H1 (cell line): ENCODE data around the gene ASS1. TPM values are rescaled to one million over a fixed set of nuclear protein-coding genes. Genes with fewer than 3 reads are reported as not detected.
A peak's percentile ranks its signal among the peaks of the same experiment; 100 is the strongest.

ENCODE experiments used
- CTCF ChIA-PET: fragments of 300-600 bp; sonication (Branson Sonifier 250); formaldehyde crosslinking; loops from one replicate; lab custom pipeline; 2021; ENCODE audit not compliant: partially characterized antibody; lab: Charles Lee
- POLR2A ChIA-PET: fragments of 300-600 bp; sonication (Branson Sonifier 250); formaldehyde crosslinking; loops from one replicate; lab custom pipeline; 2021; ENCODE audit warnings: inconsistent platforms; ENCODE audit not compliant: partially characterized antibody; lab: Charles Lee
- DNase-seq, 2 experiments: peaks; one replicate each; pipeline versions ENCODE4 v3.0.0 to v3.0.0-alpha.2; 2010 to 2022; ENCODE audit warnings: low spot score in 2 of 2, low read depth in 1 of 2, mixed read lengths in 1 of 2
- FAIRE-seq: peaks from 2 replicates; lab custom pipeline; 2011; peaks lifted over from hg19 to GRCh38; lab: Jason Lieb, UNC
- H2AFZ ChIP-seq: 2 replicates; pipeline ENCODE4 v1.8.1; 2012; ENCODE audit warnings: low read length, inconsistent platforms
- H2AK5ac ChIP-seq: 2 replicates; pipeline ENCODE4 v1.6.1; 2013; ENCODE audit warnings: low read depth, low read length
- H2BK120ac ChIP-seq: replicated peaks from 2 replicates; pipeline ENCODE3; 2013; ENCODE audit warnings: low read depth, low read length, inconsistent platforms
- H2BK12ac ChIP-seq: 2 replicates; pipeline ENCODE4 v1.6.1; 2013; ENCODE audit warnings: low read depth, low read length
- H2BK15ac ChIP-seq: 2 replicates; pipeline ENCODE4 v1.6.1; 2013; ENCODE audit warnings: low read length
- H2BK20ac ChIP-seq: 2 replicates; pipeline ENCODE4 v1.6.1; 2013; ENCODE audit warnings: low read length
- H2BK5ac ChIP-seq: 2 replicates; pipeline ENCODE4 v1.6.1; 2013; ENCODE audit warnings: low read depth, low read length
- H3K14ac ChIP-seq: 2 replicates; pipeline ENCODE4 v1.6.1; 2013; ENCODE audit warnings: inconsistent platforms; ENCODE audit not compliant: insufficient read length
- H3K18ac ChIP-seq: 2 replicates; pipeline ENCODE4 v1.6.1; 2013; ENCODE audit warnings: low read length; ENCODE audit errors: extremely low read depth
- H3K23ac ChIP-seq: 2 replicates; pipeline ENCODE4 v1.6.1; 2013; ENCODE audit warnings: inconsistent platforms; ENCODE audit not compliant: insufficient read length
- H3K23me2 ChIP-seq: 2 replicates; pipeline ENCODE4 v1.6.1; 2013; ENCODE audit warnings: low read depth, low read length
- H3K27ac ChIP-seq: 2 replicates; pipeline ENCODE4 v1.6.1; 2011; ENCODE audit warnings: low read depth, low read length, inconsistent platforms
- H3K27me3 ChIP-seq, 4 experiments: replicated peaks in 1 of 4; 1 replicate in 1 of 4; 2 replicates in 3 of 4; pipeline versions ENCODE4 v1.6.1 to v1.8.1; 2011 to 2013; ENCODE audit warnings: low read length in 3 of 4, mild to moderate bottlenecking in 3 of 4, inconsistent platforms in 2 of 4, mixed read lengths in 2 of 4, moderate library complexity in 1 of 4; ENCODE audit not compliant: control insufficient read depth in 3 of 4, insufficient read depth in 3 of 4; ENCODE audit errors: extremely low read depth in 1 of 4
- H3K36me3 ChIP-seq, 4 experiments: 2 replicates each; pipeline versions ENCODE4 v1.6.1 to v1.8.1; 2011 to 2013; ENCODE audit warnings: mild to moderate bottlenecking in 4 of 4, low read length in 3 of 4, moderate library complexity in 2 of 4, control low read depth in 1 of 4, inconsistent platforms in 1 of 4; ENCODE audit not compliant: insufficient read depth in 4 of 4, control insufficient read depth in 2 of 4
- H3K4ac ChIP-seq: replicated peaks from 2 replicates; pipeline ENCODE3; 2013; ENCODE audit warnings: low read length, low read depth, mixed read lengths, inconsistent platforms; ENCODE audit not compliant: insufficient read length
- H3K4me1 ChIP-seq, 4 experiments: replicated peaks in 1 of 4; 1 replicate in 1 of 4; 2 replicates in 3 of 4; pipeline versions ENCODE4 v1.6.1 to v1.8.1; 2011 to 2013; ENCODE audit warnings: low read length in 3 of 4, inconsistent platforms in 2 of 4, mixed read lengths in 1 of 4; ENCODE audit not compliant: insufficient read depth in 4 of 4, control insufficient read depth in 3 of 4
- H3K4me2 ChIP-seq, 2 experiments: 2 replicates each; pipeline versions ENCODE4 v1.6.1 to v1.8.1; 2011 to 2013; ENCODE audit warnings: low read depth in 2 of 2, low read length in 2 of 2, control low read depth in 1 of 2, inconsistent platforms in 1 of 2, mild to moderate bottlenecking in 1 of 2; ENCODE audit not compliant: insufficient read depth in 1 of 2
- H3K4me3 ChIP-seq, 4 experiments: fragments of 200-600, 300-600 bp in 1 of 4; sonication (generic), shearing (Covaris generic), sonication (Bioruptor Twin) in 1 of 4; 2 replicates each; pipeline versions ENCODE4 v1.5.1 to v1.8.1; 2011 to 2016; ENCODE audit warnings: low read length in 4 of 4, low read depth in 3 of 4, control low read depth in 2 of 4, inconsistent platforms in 2 of 4, mild to moderate bottlenecking in 2 of 4, mixed read lengths in 1 of 4, moderate library complexity in 1 of 4; ENCODE audit not compliant: insufficient read depth in 2 of 4; ENCODE audit errors: extremely low read depth in 1 of 4
- H3K56ac ChIP-seq: replicated peaks from 2 replicates; pipeline ENCODE3; 2013; ENCODE audit warnings: low read depth, mild to moderate bottlenecking, mixed read lengths, low read length, inconsistent platforms; ENCODE audit not compliant: insufficient read length
- H3K79me1 ChIP-seq: 2 replicates; pipeline ENCODE4 v1.6.1; 2013; ENCODE audit warnings: low read depth, low read length, control low read depth
- H3K79me2 ChIP-seq, 2 experiments: 2 replicates each; pipeline versions ENCODE4 v1.6.1 to v1.8.1; 2012 to 2013; ENCODE audit warnings: low read length in 2 of 2, mild to moderate bottlenecking in 2 of 2, inconsistent platforms in 1 of 2; ENCODE audit not compliant: insufficient read depth in 2 of 2, control insufficient read depth in 1 of 2
- H3K9ac ChIP-seq, 4 experiments: replicated peaks in 1 of 4; 1 replicate in 1 of 4; 2 replicates in 3 of 4; pipeline versions ENCODE4 v1.6.1 to v1.8.1; 2011 to 2013; ENCODE audit warnings: low read depth in 3 of 4, low read length in 3 of 4, control low read depth in 2 of 4, mild to moderate bottlenecking in 2 of 4, moderate library complexity in 2 of 4, inconsistent platforms in 1 of 4; ENCODE audit errors: extremely low read depth in 1 of 4
- H3K9me3 ChIP-seq, 2 experiments: 2 replicates each; pipeline versions ENCODE4 v1.6.1 to v1.8.1; 2012 to 2013; ENCODE audit warnings: mild to moderate bottlenecking in 2 of 2, moderate library complexity in 2 of 2, control low read depth in 1 of 2, inconsistent platforms in 1 of 2, low read depth in 1 of 2, low read length in 1 of 2, mixed read lengths in 1 of 2; ENCODE audit not compliant: insufficient read depth in 2 of 2
- H4K20me1 ChIP-seq, 2 experiments: replicated peaks in 1 of 2; 2 replicates each; pipeline versions ENCODE3 to v1.8.1; 2011 to 2013; ENCODE audit warnings: inconsistent platforms in 2 of 2, low read length in 2 of 2, mild to moderate bottlenecking in 1 of 2; ENCODE audit not compliant: insufficient read depth in 2 of 2, control insufficient read depth in 1 of 2
- H4K5ac ChIP-seq: 2 replicates; pipeline ENCODE4 v1.6.1; 2013; ENCODE audit warnings: low read length, low read depth, mixed read lengths, inconsistent platforms; ENCODE audit not compliant: insufficient read length
- H4K8ac ChIP-seq: 2 replicates; pipeline ENCODE4 v1.8.0; 2013; ENCODE audit warnings: mild to moderate bottlenecking, moderate library complexity, low read length, inconsistent platforms; ENCODE audit not compliant: insufficient read depth; ENCODE audit errors: extremely low read depth
- H4K91ac ChIP-seq: replicated peaks from 2 replicates; pipeline ENCODE3; 2013; ENCODE audit warnings: low read length, mixed read lengths, inconsistent platforms; ENCODE audit not compliant: insufficient read length
- SP1 ChIP-seq: IDR thresholded peaks from 2 replicates; pipeline ENCODE4 v1.6.1; 2011; ENCODE audit warnings: low read depth, low read length
- WGBS, 2 experiments: shearing (Covaris generic) in 1 of 2; methylation state at CpG; one replicate each; pipeline versions ENCODE4 v1.1.6 to v1.1.7; 2013 to 2015; ENCODE audit warnings: low lambda C conversion rate in 2 of 2, mixed read lengths in 2 of 2, inconsistent platforms in 1 of 2, low coverage in 1 of 2, missing lambda C conversion rate in 1 of 2; ENCODE audit not compliant: insufficient replicate concordance in 2 of 2, insufficient coverage in 1 of 2, insufficient read length in 1 of 2; ENCODE audit errors: extremely low coverage in 1 of 2, missing lambda C conversion rate in 1 of 2; 5-methylcytosine and 5-hydroxymethylcytosine counted together
- polyA plus RNA-seq, 7 experiments: library from polyadenylated mRNA; depleted of rRNA in 3 of 7; stranded (reverse) in 5 of 7; unstranded in 2 of 7; fragments of >200 nt in 5 of 7; fragments of 200-250 nt in 2 of 7; gene quantifications; 1 replicate in 5 of 7; 2 replicates in 1 of 7; 4 replicates in 1 of 7; pipeline versions ENCODE4 v1.2.1 to v1.2.3, GENCODE V29; 2011 to 2013; ENCODE audit warnings: missing spikeins in 2 of 7, mixed read lengths in 2 of 7
- total RNA-seq: library from RNA; stranded (reverse); fragmentation: NEBNext Ultra II Directional; extraction: Animal tissue kit (Norgen Biotek cat#: 25700); gene quantifications from 2 replicates; pipeline ENCODE4 v1.2.1, GENCODE V29; 2021
- TF ChIP-seq, protein P1 (sequence below): IDR thresholded peaks from 2 replicates; pipeline ENCODE4 v1.6.1; 2012; ENCODE audit warnings: inconsistent platforms

ASS1 gene
- total and polyA plus RNA-seq, 2 of the 8 experiments (the other 6 are each of a cell fraction or from before 2014, with no cell fraction given), result 108 to 296 TPM

DNA sequence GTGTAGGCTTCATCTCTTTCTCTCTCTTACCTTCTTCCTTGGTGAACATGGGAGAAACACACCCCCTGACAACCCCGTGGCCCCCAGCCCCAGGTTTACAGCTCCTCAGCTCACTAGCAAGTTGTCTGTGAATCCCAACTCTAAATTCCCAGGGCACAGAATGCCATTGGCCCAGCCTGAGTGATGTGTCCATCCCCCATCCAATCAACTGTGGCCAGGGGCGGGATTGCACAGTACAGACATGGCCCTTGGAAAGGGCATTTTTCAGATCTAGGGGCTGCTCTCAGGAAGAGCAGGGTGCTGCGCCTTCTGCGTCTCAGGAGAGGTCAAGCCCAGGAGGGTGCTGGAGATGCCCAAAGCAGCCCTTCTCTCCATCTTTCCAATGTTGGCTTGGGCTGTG, 48.2 kb upstream of the ASS1 start:
- Histone ChIP-seq H2BK5ac (no peak overlapping the region), H3K36me3 (no peaks in the 10 kb centered on the region; a peak in 1 of 8 replicates), H2BK20ac (no peak overlapping the region), H3K4me1 (no peaks in the 10 kb centered on the region), H3K18ac (no peak overlapping the region), H3K79me1 (no peaks in the 10 kb centered on the region), H3K27me3 (no peaks in the 10 kb centered on the region), H4K8ac (no peak overlapping the region), H3K27ac (no peak overlapping the region), H2BK120ac (no peak overlapping the region), H3K56ac (no peak overlapping the region), H2BK15ac (no peak overlapping the region), H4K20me1 (no peaks in the 10 kb centered on the region), H3K9ac (no peak overlapping the region), H2BK12ac (no peak overlapping the region), H3K9me3 (no peaks in the 10 kb centered on the region), H4K5ac (no peak overlapping the region), H3K23me2 (no peaks in the 10 kb centered on the region), H3K4me2 (no peak overlapping the region), H3K14ac (no peak overlapping the region), H2AFZ (no peak overlapping the region), H2AK5ac (no peak overlapping the region), H4K91ac (no peak overlapping the region), H3K4ac (no peak overlapping the region), H3K79me2 (no peaks in the 10 kb centered on the region), H3K23ac (no peak overlapping the region), H3K4me3 (no peak overlapping the region)
- FAIRE-seq (no peak), DNase-seq (no peak)
- CTCF ChIA-PET, result interaction anchor here (0.9 kb wide), 1 partner anchor 15 kb away, joined by 3 read pairs; no protein-coding TSS in a partner anchor
- POLR2A ChIA-PET, result interaction anchor here (0.6 to 1.3 kb wide), 4 partner anchors 14 to 105 kb away, joined by 3 to 6 read pairs (median 4); no protein-coding TSS in a partner anchor
- TF ChIP-seq, protein P1, sequence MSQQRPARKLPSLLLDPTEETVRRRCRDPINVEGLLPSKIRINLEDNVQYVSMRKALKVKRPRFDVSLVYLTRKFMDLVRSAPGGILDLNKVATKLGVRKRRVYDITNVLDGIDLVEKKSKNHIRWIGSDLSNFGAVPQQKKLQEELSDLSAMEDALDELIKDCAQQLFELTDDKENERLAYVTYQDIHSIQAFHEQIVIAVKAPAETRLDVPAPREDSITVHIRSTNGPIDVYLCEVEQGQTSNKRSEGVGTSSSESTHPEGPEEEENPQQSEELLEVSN, result no peak
- TF ChIP-seq SP1, result 0 out of 2 replicates have a peak, but pooled peaks have one; percentile 69
- TF ChIP-seq, all 59 proteins: peak for 1
- 98% methylated on average over 3 of the region's 4 CpGs; no CpG with 5 or more reads in 1 of the 2 experiments for WGBS, 2 experiments
